ENCODE measurements around the gene FLCN. TPM values are rescaled to one million over a fixed set of nuclear protein-coding genes. Genes with fewer than 3 reads are reported as not detected.

FLCN gene
- total RNA-seq, 1 donor from 2014 or later = 106 TPM

DNA sequence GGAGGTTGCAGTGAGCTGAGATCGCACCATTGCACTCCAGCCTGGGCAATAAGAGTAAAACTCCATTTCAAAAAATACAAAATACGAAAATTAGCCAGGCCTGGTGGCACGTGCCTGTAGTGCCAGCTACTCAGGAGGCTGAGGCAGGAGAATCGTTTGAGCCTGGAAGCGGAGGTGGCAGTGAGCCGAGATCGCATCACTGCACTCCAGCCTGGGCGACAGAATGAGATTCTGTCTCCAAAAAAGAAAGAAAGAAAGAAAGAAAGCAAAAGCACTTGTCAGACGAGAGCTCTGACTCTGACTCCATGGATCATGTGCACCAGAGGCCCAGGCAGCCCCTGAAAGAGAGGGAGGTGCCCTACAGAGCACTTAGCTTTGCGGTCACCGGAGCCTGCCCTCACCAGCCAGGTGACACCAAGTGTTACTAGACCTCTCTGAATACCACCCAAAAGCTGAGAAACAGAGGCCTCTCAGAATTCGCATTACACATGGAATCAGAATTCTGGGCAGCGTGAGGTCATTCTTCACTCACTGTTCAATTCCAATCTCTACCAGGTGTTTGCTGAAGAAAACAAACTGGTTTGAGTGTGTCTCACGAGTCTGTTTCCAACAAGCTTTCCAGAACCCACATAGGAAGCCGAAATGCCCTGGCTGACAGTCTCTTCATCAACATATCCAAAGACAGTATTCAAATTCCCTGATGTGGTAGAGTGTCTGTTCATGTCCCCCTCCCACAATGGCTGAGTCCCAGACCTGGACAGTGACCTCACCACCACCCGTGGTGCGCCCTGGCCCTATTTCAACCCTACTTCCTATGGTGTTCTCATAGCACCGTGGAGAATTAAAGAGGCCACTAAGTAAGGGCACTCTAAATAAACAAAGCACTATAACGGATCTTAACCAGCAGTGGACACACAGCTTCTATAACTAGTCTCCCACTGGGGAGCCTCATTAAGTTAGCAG, 1.5 kb downstream of the FLCN start:
- Histone ChIP-seq H3K36me3 (peaks cover 26% of the 10 kb centered on the region), H3K27ac (peak overlapping the region; percentile 99), H3K4me3 (peak overlapping the region; percentile 100), H3K9me3 (no peaks in the 10 kb centered on the region), H3K27me3 (no peaks in the 10 kb centered on the region), H3K4me1 (peaks cover 24% of the 10 kb centered on the region)
- DNase-seq (no peak), ATAC-seq (peak; percentile 56)
- intact Hi-C loops (cut with DNase I) = no loop called here
- no peak for TF ChIP-seq CTCF (IDR thresholded peaks at IDR 0.05)

DNA sequence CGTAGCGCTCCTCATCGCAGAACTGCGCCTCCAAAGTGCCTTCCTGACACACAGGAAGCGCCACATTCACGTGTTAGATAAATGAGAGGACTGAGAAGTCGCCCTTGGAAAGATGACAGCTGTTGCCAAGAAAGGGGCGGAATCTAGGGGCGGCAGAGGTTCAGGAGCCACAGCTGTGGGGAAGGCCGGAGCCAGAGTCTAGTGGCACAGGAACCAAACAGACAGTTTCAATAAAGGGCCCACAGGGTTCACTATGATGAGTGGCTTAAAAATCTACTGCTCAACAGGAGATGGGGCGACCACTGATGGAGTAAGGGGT, 4.7 kb downstream of the FLCN start:
- TF ChIP-seq CTCF (IDR thresholded peaks at IDR 0.05) = no peak
- H3K9me3 ChIP-seq = no peaks in the 10 kb centered on the region
- H3K27me3 ChIP-seq = no peaks in the 10 kb centered on the region
- no peak overlapping the region for H3K27ac ChIP-seq
- intact Hi-C loops (cut with DNase I) = no loop called here
- ATAC-seq (no peak), DNase-seq (no peak)
- no peak overlapping the region for H3K4me3 ChIP-seq
- H3K4me1 ChIP-seq = peaks cover 18% of the 10 kb centered on the region
- peaks cover 59% of the 10 kb centered on the region for H3K36me3 ChIP-seq

GRCh38 chr17:17231621-17232302, 5.2 kb downstream of the FLCN start:
- H3K27ac ChIP-seq = no peak overlapping the region
- intact Hi-C loops (cut with DNase I) = no loop called here
- ATAC-seq = no peak
- H3K4me1 ChIP-seq = peaks cover 18% of the 10 kb centered on the region
- no peaks in the 10 kb centered on the region for H3K9me3 ChIP-seq
- no peaks in the 10 kb centered on the region for H3K27me3 ChIP-seq
- H3K36me3 ChIP-seq = peaks cover 64% of the 10 kb centered on the region
- DNase-seq = no peak
- no peak overlapping the region for H3K4me3 ChIP-seq
- no peak for TF ChIP-seq CTCF (IDR thresholded peaks at IDR 0.05)

- H3K4me3 ChIP-seq = no peak overlapping the region
- no peak for ATAC-seq
- H3K4me1 ChIP-seq = peaks cover 9% of the 10 kb centered on the region
- H3K27ac ChIP-seq = no peak overlapping the region
- H3K36me3 ChIP-seq = peaks cover 84% of the 10 kb centered on the region
- no peaks in the 10 kb centered on the region for H3K9me3 ChIP-seq
- no peaks in the 10 kb centered on the region for H3K27me3 ChIP-seq
- intact Hi-C loops (cut with DNase I) = no loop called here
- no peak for DNase-seq
- no peak for TF ChIP-seq CTCF (IDR thresholded peaks at IDR 0.05)
These were observed 7.3 kb downstream of the FLCN start for GRCh38 chr17:17229416-17230384.

DNA sequence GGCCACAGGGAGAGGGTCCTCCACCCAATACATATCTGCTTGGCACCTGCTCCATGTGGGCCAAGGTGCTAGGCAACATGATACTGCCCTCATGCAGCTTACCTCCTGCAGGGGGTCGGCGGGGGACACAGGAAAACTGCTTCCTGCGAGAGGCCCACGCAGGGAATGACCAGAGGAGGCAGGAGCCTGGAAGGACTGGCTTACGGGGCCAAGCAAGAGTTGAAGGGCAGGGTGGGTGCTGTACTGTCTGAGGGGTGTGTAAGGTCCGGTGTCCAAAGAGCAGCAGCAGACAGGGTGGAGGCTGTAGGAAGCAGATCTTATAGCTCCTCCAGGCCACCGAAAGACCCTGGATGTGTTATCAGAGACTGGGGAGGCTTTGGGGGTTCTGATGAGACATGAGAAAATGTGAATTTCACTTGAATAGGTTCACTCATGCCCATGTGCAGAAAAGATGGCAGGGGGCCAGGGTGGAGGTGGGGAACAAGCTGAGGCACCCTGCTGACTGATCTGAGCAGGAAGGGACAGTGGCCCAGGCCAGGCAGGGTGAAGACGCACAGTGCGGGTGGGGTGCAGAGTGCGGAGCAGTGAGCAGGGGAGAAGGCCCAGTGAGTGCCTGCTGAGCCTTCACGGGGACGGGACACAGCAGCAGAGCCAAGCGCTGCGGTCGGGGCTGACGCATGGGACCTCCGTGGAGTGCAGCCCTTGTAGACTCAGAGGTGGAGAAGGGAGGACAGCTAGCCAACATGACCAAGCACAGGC, 8.3 kb downstream of the FLCN start:
- H3K36me3 ChIP-seq = peaks cover 92% of the 10 kb centered on the region
- H3K4me3 ChIP-seq = no peak overlapping the region
- DNase-seq (no peak), ATAC-seq (peak; percentile 5)
- no peak for TF ChIP-seq CTCF (IDR thresholded peaks at IDR 0.05)
- intact Hi-C loops (cut with DNase I) = no loop called here
- no peaks in the 10 kb centered on the region for H3K27me3 ChIP-seq
- no peak overlapping the region for H3K27ac ChIP-seq
- no peaks in the 10 kb centered on the region for H3K9me3 ChIP-seq
- H3K4me1 ChIP-seq = no peaks in the 10 kb centered on the region
